H1 (cell line): Measurements from ENCODE around the gene TESMIN. TPM values are rescaled to one million over a fixed set of nuclear protein-coding genes. Genes with fewer than 3 reads are reported as not detected.

Source experiments
- CTCF ChIA-PET: fragments of 300-600 bp; sonication (Branson Sonifier 250); formaldehyde crosslinking; loops from one replicate; lab custom pipeline; 2021; ENCODE audit not compliant: partially characterized antibody; lab: Charles Lee
- POLR2A ChIA-PET: fragments of 300-600 bp; sonication (Branson Sonifier 250); formaldehyde crosslinking; loops from one replicate; lab custom pipeline; 2021; ENCODE audit warnings: inconsistent platforms; ENCODE audit not compliant: partially characterized antibody; lab: Charles Lee
- DNase-seq, 2 experiments: peaks; one replicate each; pipeline versions ENCODE4 v3.0.0 to v3.0.0-alpha.2; 2010 to 2022; ENCODE audit warnings: low spot score in 2 of 2, low read depth in 1 of 2, mixed read lengths in 1 of 2
- FAIRE-seq: peaks from 2 replicates; lab custom pipeline; 2011; peaks lifted over from hg19 to GRCh38; lab: Jason Lieb, UNC
- H2AFZ ChIP-seq: 2 replicates; pipeline ENCODE4 v1.8.1; 2012; ENCODE audit warnings: low read length, inconsistent platforms
- H2AK5ac ChIP-seq: 2 replicates; pipeline ENCODE4 v1.6.1; 2013; ENCODE audit warnings: low read depth, low read length
- H2BK120ac ChIP-seq: replicated peaks from 2 replicates; pipeline ENCODE3; 2013; ENCODE audit warnings: low read depth, low read length, inconsistent platforms
- H2BK12ac ChIP-seq: 2 replicates; pipeline ENCODE4 v1.6.1; 2013; ENCODE audit warnings: low read depth, low read length
- H2BK15ac ChIP-seq: 2 replicates; pipeline ENCODE4 v1.6.1; 2013; ENCODE audit warnings: low read length
- H2BK20ac ChIP-seq: 2 replicates; pipeline ENCODE4 v1.6.1; 2013; ENCODE audit warnings: low read length
- H2BK5ac ChIP-seq: 2 replicates; pipeline ENCODE4 v1.6.1; 2013; ENCODE audit warnings: low read depth, low read length
- H3K14ac ChIP-seq: 2 replicates; pipeline ENCODE4 v1.6.1; 2013; ENCODE audit warnings: inconsistent platforms; ENCODE audit not compliant: insufficient read length
- H3K18ac ChIP-seq: 2 replicates; pipeline ENCODE4 v1.6.1; 2013; ENCODE audit warnings: low read length; ENCODE audit errors: extremely low read depth
- H3K23ac ChIP-seq: 2 replicates; pipeline ENCODE4 v1.6.1; 2013; ENCODE audit warnings: inconsistent platforms; ENCODE audit not compliant: insufficient read length
- H3K23me2 ChIP-seq: 2 replicates; pipeline ENCODE4 v1.6.1; 2013; ENCODE audit warnings: low read depth, low read length
- H3K27ac ChIP-seq: 2 replicates; pipeline ENCODE4 v1.6.1; 2011; ENCODE audit warnings: low read depth, low read length, inconsistent platforms
- H3K27me3 ChIP-seq, 4 experiments: replicated peaks in 1 of 4; 1 replicate in 1 of 4; 2 replicates in 3 of 4; pipeline versions ENCODE4 v1.6.1 to v1.8.1; 2011 to 2013; ENCODE audit warnings: low read length in 3 of 4, mild to moderate bottlenecking in 3 of 4, inconsistent platforms in 2 of 4, mixed read lengths in 2 of 4, moderate library complexity in 1 of 4; ENCODE audit not compliant: control insufficient read depth in 3 of 4, insufficient read depth in 3 of 4; ENCODE audit errors: extremely low read depth in 1 of 4
- H3K36me3 ChIP-seq, 4 experiments: 2 replicates each; pipeline versions ENCODE4 v1.6.1 to v1.8.1; 2011 to 2013; ENCODE audit warnings: mild to moderate bottlenecking in 4 of 4, low read length in 3 of 4, moderate library complexity in 2 of 4, control low read depth in 1 of 4, inconsistent platforms in 1 of 4; ENCODE audit not compliant: insufficient read depth in 4 of 4, control insufficient read depth in 2 of 4
- H3K4ac ChIP-seq: replicated peaks from 2 replicates; pipeline ENCODE3; 2013; ENCODE audit warnings: low read length, low read depth, mixed read lengths, inconsistent platforms; ENCODE audit not compliant: insufficient read length
- H3K4me1 ChIP-seq, 4 experiments: replicated peaks in 1 of 4; 1 replicate in 1 of 4; 2 replicates in 3 of 4; pipeline versions ENCODE4 v1.6.1 to v1.8.1; 2011 to 2013; ENCODE audit warnings: low read length in 3 of 4, inconsistent platforms in 2 of 4, mixed read lengths in 1 of 4; ENCODE audit not compliant: insufficient read depth in 4 of 4, control insufficient read depth in 3 of 4
- H3K4me2 ChIP-seq, 2 experiments: 2 replicates each; pipeline versions ENCODE4 v1.6.1 to v1.8.1; 2011 to 2013; ENCODE audit warnings: low read depth in 2 of 2, low read length in 2 of 2, control low read depth in 1 of 2, inconsistent platforms in 1 of 2, mild to moderate bottlenecking in 1 of 2; ENCODE audit not compliant: insufficient read depth in 1 of 2
- H3K4me3 ChIP-seq, 4 experiments: fragments of 200-600, 300-600 bp in 1 of 4; sonication (generic), shearing (Covaris generic), sonication (Bioruptor Twin) in 1 of 4; 2 replicates each; pipeline versions ENCODE4 v1.5.1 to v1.8.1; 2011 to 2016; ENCODE audit warnings: low read length in 4 of 4, low read depth in 3 of 4, control low read depth in 2 of 4, inconsistent platforms in 2 of 4, mild to moderate bottlenecking in 2 of 4, mixed read lengths in 1 of 4, moderate library complexity in 1 of 4; ENCODE audit not compliant: insufficient read depth in 2 of 4; ENCODE audit errors: extremely low read depth in 1 of 4
- H3K56ac ChIP-seq: replicated peaks from 2 replicates; pipeline ENCODE3; 2013; ENCODE audit warnings: low read depth, mild to moderate bottlenecking, mixed read lengths, low read length, inconsistent platforms; ENCODE audit not compliant: insufficient read length
- H3K79me1 ChIP-seq: 2 replicates; pipeline ENCODE4 v1.6.1; 2013; ENCODE audit warnings: low read depth, low read length, control low read depth
- H3K79me2 ChIP-seq, 2 experiments: 2 replicates each; pipeline versions ENCODE4 v1.6.1 to v1.8.1; 2012 to 2013; ENCODE audit warnings: low read length in 2 of 2, mild to moderate bottlenecking in 2 of 2, inconsistent platforms in 1 of 2; ENCODE audit not compliant: insufficient read depth in 2 of 2, control insufficient read depth in 1 of 2
- H3K9ac ChIP-seq, 4 experiments: replicated peaks in 1 of 4; 1 replicate in 1 of 4; 2 replicates in 3 of 4; pipeline versions ENCODE4 v1.6.1 to v1.8.1; 2011 to 2013; ENCODE audit warnings: low read depth in 3 of 4, low read length in 3 of 4, control low read depth in 2 of 4, mild to moderate bottlenecking in 2 of 4, moderate library complexity in 2 of 4, inconsistent platforms in 1 of 4; ENCODE audit errors: extremely low read depth in 1 of 4
- H3K9me3 ChIP-seq, 2 experiments: 2 replicates each; pipeline versions ENCODE4 v1.6.1 to v1.8.1; 2012 to 2013; ENCODE audit warnings: mild to moderate bottlenecking in 2 of 2, moderate library complexity in 2 of 2, control low read depth in 1 of 2, inconsistent platforms in 1 of 2, low read depth in 1 of 2, low read length in 1 of 2, mixed read lengths in 1 of 2; ENCODE audit not compliant: insufficient read depth in 2 of 2
- H4K20me1 ChIP-seq, 2 experiments: replicated peaks in 1 of 2; 2 replicates each; pipeline versions ENCODE3 to v1.8.1; 2011 to 2013; ENCODE audit warnings: inconsistent platforms in 2 of 2, low read length in 2 of 2, mild to moderate bottlenecking in 1 of 2; ENCODE audit not compliant: insufficient read depth in 2 of 2, control insufficient read depth in 1 of 2
- H4K5ac ChIP-seq: 2 replicates; pipeline ENCODE4 v1.6.1; 2013; ENCODE audit warnings: low read length, low read depth, mixed read lengths, inconsistent platforms; ENCODE audit not compliant: insufficient read length
- H4K8ac ChIP-seq: 2 replicates; pipeline ENCODE4 v1.8.0; 2013; ENCODE audit warnings: mild to moderate bottlenecking, moderate library complexity, low read length, inconsistent platforms; ENCODE audit not compliant: insufficient read depth; ENCODE audit errors: extremely low read depth
- H4K91ac ChIP-seq: replicated peaks from 2 replicates; pipeline ENCODE3; 2013; ENCODE audit warnings: low read length, mixed read lengths, inconsistent platforms; ENCODE audit not compliant: insufficient read length
- BACH1 ChIP-seq: IDR thresholded peaks from 2 replicates; pipeline ENCODE4 v1.6.1; 2012; ENCODE audit warnings: low read length, improper control_type of control experiment
- BCL11A ChIP-seq, 2 experiments: IDR thresholded peaks; one replicate each; pipeline ENCODE4 v1.6.1; 2011; ENCODE audit warnings: low read depth in 2 of 2, low read length in 2 of 2, mild to moderate bottlenecking in 2 of 2
- E2F6 ChIP-seq: IDR thresholded peaks from 2 replicates; pipeline ENCODE4 v1.6.1; 2012; ENCODE audit warnings: inconsistent platforms
- EP300 ChIP-seq, 2 experiments: IDR thresholded peaks; 1 replicate in 1 of 2; 2 replicates in 1 of 2; pipeline ENCODE4 v1.6.1; 2011 to 2012; ENCODE audit warnings: low read depth in 2 of 2, low read length in 2 of 2, mild to moderate bottlenecking in 2 of 2, borderline replicate concordance in 1 of 2, inconsistent platforms in 1 of 2, moderate library complexity in 1 of 2
- EZH2 ChIP-seq: fragments of 200-600 bp; sonication (generic); IDR thresholded peaks from 2 replicates; pipeline ENCODE4 v1.7.1; 2012; ENCODE audit warnings: low read depth, mild to moderate bottlenecking, moderate library complexity, low read length, inconsistent platforms; ENCODE audit not compliant: severe bottlenecking
- NANOG ChIP-seq: IDR thresholded peaks from 2 replicates; pipeline ENCODE4 v1.6.1; 2011; ENCODE audit warnings: low read length, low read depth, mild to moderate bottlenecking, inconsistent platforms; ENCODE audit not compliant: insufficient read depth, poor library complexity, severe bottlenecking
- SAP30 ChIP-seq: fragments of 300-600 bp; sonication (generic); IDR thresholded peaks from 2 replicates; pipeline ENCODE4 v1.7.1; 2012; ENCODE audit warnings: low read length, moderate library complexity, mild to moderate bottlenecking, inconsistent platforms; ENCODE audit not compliant: insufficient read depth, insufficient replicate concordance
- SIRT6 ChIP-seq: IDR thresholded peaks from one replicate; pipeline ENCODE4 v1.7.1; 2012; ENCODE audit warnings: low read length, inconsistent platforms
- SP1 ChIP-seq: IDR thresholded peaks from 2 replicates; pipeline ENCODE4 v1.6.1; 2011; ENCODE audit warnings: low read depth, low read length
- SP2 ChIP-seq: IDR thresholded peaks from 2 replicates; pipeline ENCODE4 v1.6.1; 2012; ENCODE audit warnings: mild to moderate bottlenecking, low read length, inconsistent platforms
- SRF ChIP-seq: IDR thresholded peaks from 2 replicates; pipeline ENCODE4 v1.6.1; 2011; ENCODE audit warnings: mild to moderate bottlenecking, low read depth, low read length, moderate library complexity
- TAF7 ChIP-seq: optimal IDR thresholded peaks from 2 replicates; pipeline ENCODE3; 2011; ENCODE audit warnings: low read depth, mild to moderate bottlenecking, inconsistent platforms, low read length, moderate library complexity, borderline replicate concordance
- TBP ChIP-seq: IDR thresholded peaks from 2 replicates; pipeline ENCODE4 v1.6.1; 2011; ENCODE audit warnings: low read depth, low read length, improper control_type of control experiment
- TCF12 ChIP-seq: IDR thresholded peaks from 2 replicates; pipeline ENCODE4 v1.6.1; 2011; ENCODE audit warnings: low read depth, mild to moderate bottlenecking, low read length
- WGBS, 2 experiments: shearing (Covaris generic) in 1 of 2; methylation state at CpG; one replicate each; pipeline versions ENCODE4 v1.1.6 to v1.1.7; 2013 to 2015; ENCODE audit warnings: low lambda C conversion rate in 2 of 2, mixed read lengths in 2 of 2, inconsistent platforms in 1 of 2, low coverage in 1 of 2, missing lambda C conversion rate in 1 of 2; ENCODE audit not compliant: insufficient replicate concordance in 2 of 2, insufficient coverage in 1 of 2, insufficient read length in 1 of 2; ENCODE audit errors: extremely low coverage in 1 of 2, missing lambda C conversion rate in 1 of 2; 5-methylcytosine and 5-hydroxymethylcytosine counted together
- polyA plus RNA-seq, 7 experiments: library from polyadenylated mRNA; depleted of rRNA in 3 of 7; stranded (reverse) in 5 of 7; unstranded in 2 of 7; fragments of >200 nt in 5 of 7; fragments of 200-250 nt in 2 of 7; gene quantifications; 1 replicate in 5 of 7; 2 replicates in 1 of 7; 4 replicates in 1 of 7; pipeline versions ENCODE4 v1.2.1 to v1.2.3, GENCODE V29; 2011 to 2013; ENCODE audit warnings: missing spikeins in 2 of 7, mixed read lengths in 2 of 7
- total RNA-seq: library from RNA; stranded (reverse); fragmentation: NEBNext Ultra II Directional; extraction: Animal tissue kit (Norgen Biotek cat#: 25700); gene quantifications from 2 replicates; pipeline ENCODE4 v1.2.1, GENCODE V29; 2021

Gene TESMIN
- total and polyA plus RNA-seq, 2 of the 8 experiments (the other 6 are each of a cell fraction or from before 2014, with no cell fraction given) = 22.6 to 61.1 TPM

DNA sequence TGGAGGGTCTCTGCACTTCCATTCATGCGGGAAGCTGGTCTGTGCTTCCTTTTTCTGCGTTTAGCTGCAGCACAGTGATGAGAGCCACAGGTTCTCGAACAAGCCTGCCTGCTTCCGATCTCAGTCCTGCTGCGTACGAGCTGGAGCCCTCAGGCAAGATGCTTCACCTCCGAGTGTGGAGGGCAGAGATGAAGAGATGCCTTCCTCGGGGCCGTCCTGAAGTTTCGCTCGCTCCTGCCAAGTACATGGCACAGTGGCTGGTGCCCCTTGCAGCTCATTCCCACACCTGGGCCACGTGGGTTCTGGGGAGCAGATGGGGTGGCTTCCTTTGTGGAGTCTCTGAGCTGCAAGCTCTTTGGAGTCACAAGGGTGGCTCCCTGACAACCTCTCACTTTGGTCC is 19.5 kb upstream of the TESMIN start:
- ChIA-PET CTCF (interaction anchor here (0.6 to 2.0 kb wide), 6 partner anchors 9 to 64 kb away, joined by 3 to 11 read pairs (median 4); no protein-coding TSS in a partner anchor), POLR2A (no interaction called here)
- Histone ChIP-seq H2BK15ac (no peak overlapping the region), H3K9me3 (no peaks in the 10 kb centered on the region), H2AFZ (no peak overlapping the region), H3K9ac (no peak overlapping the region), H4K20me1 (no peaks in the 10 kb centered on the region), H3K79me2 (no peaks in the 10 kb centered on the region), H2BK12ac (no peak overlapping the region), H3K4me3 (no peak overlapping the region), H4K5ac (no peak overlapping the region), H3K4me1 (no peaks in the 10 kb centered on the region), H2BK120ac (no peak overlapping the region), H3K27me3 (no peaks in the 10 kb centered on the region), H2BK20ac (no peak overlapping the region), H2AK5ac (0 out of 2 replicates have a peak overlapping the region, but pooled peaks have one; percentile 4), H3K23ac (no peak overlapping the region), H3K18ac (no peak overlapping the region), H4K91ac (no peak overlapping the region), H3K79me1 (no peaks in the 10 kb centered on the region), H3K23me2 (no peaks in the 10 kb centered on the region), H3K4me2 (no peak overlapping the region), H3K36me3 (no peaks in the 10 kb centered on the region), H4K8ac (peak overlapping the region; percentile 37; the same call in 1 of the 2 replicates), H3K14ac (no peak overlapping the region), H3K56ac (no peak overlapping the region), H3K27ac (no peak overlapping the region), H2BK5ac (no peak overlapping the region), H3K4ac (no peak overlapping the region)
- WGBS, 2 experiments = 89% methylated on average over 12 of the region's 12 CpGs; no CpG with 5 or more reads in 1 of the 2 experiments
- FAIRE-seq = no peak
- DNase-seq = no peak
- TF ChIP-seq SAP30 (no peak), SRF (no peak), TBP (no peak), NANOG (no peak), SP2 (no peak), TAF7 (no peak), BCL11A (IDR thresholded peaks at IDR 0.05; ENCODE audit: low read depth in 2 of 2, low read length in 2 of 2) (no peak), E2F6 (no peak), EZH2 (no peak), EP300 (IDR thresholded peaks at IDR 0.05; ENCODE audit: borderline replicate concordance in 1 of 2, low read depth in 2 of 2, low read length in 2 of 2) (no peak), TCF12 (no peak), SIRT6 (no peak), SP1 (no peak), BACH1 (no peak)
